H1 (cell line): Measurements from ENCODE around the gene SLIRP. TPM values are rescaled to one million over a fixed set of nuclear protein-coding genes. Genes with fewer than 3 reads are reported as not detected.
A peak's percentile ranks its signal among the peaks of the same experiment; 100 is the strongest.

Experiments
- CTCF ChIA-PET: fragments of 300-600 bp; sonication (Branson Sonifier 250); formaldehyde crosslinking; loops from one replicate; lab custom pipeline; 2021; ENCODE audit not compliant: partially characterized antibody; lab: Charles Lee
- POLR2A ChIA-PET: fragments of 300-600 bp; sonication (Branson Sonifier 250); formaldehyde crosslinking; loops from one replicate; lab custom pipeline; 2021; ENCODE audit warnings: inconsistent platforms; ENCODE audit not compliant: partially characterized antibody; lab: Charles Lee
- DNase-seq, 2 experiments: peaks; one replicate each; pipeline versions ENCODE4 v3.0.0 to v3.0.0-alpha.2; 2010 to 2022; ENCODE audit warnings: low spot score in 2 of 2, low read depth in 1 of 2, mixed read lengths in 1 of 2
- FAIRE-seq: peaks from 2 replicates; lab custom pipeline; 2011; peaks lifted over from hg19 to GRCh38; lab: Jason Lieb, UNC
- H2AFZ ChIP-seq: 2 replicates; pipeline ENCODE4 v1.8.1; 2012; ENCODE audit warnings: low read length, inconsistent platforms
- H2AK5ac ChIP-seq: 2 replicates; pipeline ENCODE4 v1.6.1; 2013; ENCODE audit warnings: low read depth, low read length
- H2BK120ac ChIP-seq: replicated peaks from 2 replicates; pipeline ENCODE3; 2013; ENCODE audit warnings: low read depth, low read length, inconsistent platforms
- H2BK12ac ChIP-seq: 2 replicates; pipeline ENCODE4 v1.6.1; 2013; ENCODE audit warnings: low read depth, low read length
- H2BK15ac ChIP-seq: 2 replicates; pipeline ENCODE4 v1.6.1; 2013; ENCODE audit warnings: low read length
- H2BK20ac ChIP-seq: 2 replicates; pipeline ENCODE4 v1.6.1; 2013; ENCODE audit warnings: low read length
- H2BK5ac ChIP-seq: 2 replicates; pipeline ENCODE4 v1.6.1; 2013; ENCODE audit warnings: low read depth, low read length
- H3K14ac ChIP-seq: 2 replicates; pipeline ENCODE4 v1.6.1; 2013; ENCODE audit warnings: inconsistent platforms; ENCODE audit not compliant: insufficient read length
- H3K18ac ChIP-seq: 2 replicates; pipeline ENCODE4 v1.6.1; 2013; ENCODE audit warnings: low read length; ENCODE audit errors: extremely low read depth
- H3K23ac ChIP-seq: 2 replicates; pipeline ENCODE4 v1.6.1; 2013; ENCODE audit warnings: inconsistent platforms; ENCODE audit not compliant: insufficient read length
- H3K23me2 ChIP-seq: 2 replicates; pipeline ENCODE4 v1.6.1; 2013; ENCODE audit warnings: low read depth, low read length
- H3K27ac ChIP-seq: 2 replicates; pipeline ENCODE4 v1.6.1; 2011; ENCODE audit warnings: low read depth, low read length, inconsistent platforms
- H3K27me3 ChIP-seq, 4 experiments: replicated peaks in 1 of 4; 1 replicate in 1 of 4; 2 replicates in 3 of 4; pipeline versions ENCODE4 v1.6.1 to v1.8.1; 2011 to 2013; ENCODE audit warnings: low read length in 3 of 4, mild to moderate bottlenecking in 3 of 4, inconsistent platforms in 2 of 4, mixed read lengths in 2 of 4, moderate library complexity in 1 of 4; ENCODE audit not compliant: control insufficient read depth in 3 of 4, insufficient read depth in 3 of 4; ENCODE audit errors: extremely low read depth in 1 of 4
- H3K36me3 ChIP-seq, 4 experiments: 2 replicates each; pipeline versions ENCODE4 v1.6.1 to v1.8.1; 2011 to 2013; ENCODE audit warnings: mild to moderate bottlenecking in 4 of 4, low read length in 3 of 4, moderate library complexity in 2 of 4, control low read depth in 1 of 4, inconsistent platforms in 1 of 4; ENCODE audit not compliant: insufficient read depth in 4 of 4, control insufficient read depth in 2 of 4
- H3K4ac ChIP-seq: replicated peaks from 2 replicates; pipeline ENCODE3; 2013; ENCODE audit warnings: low read length, low read depth, mixed read lengths, inconsistent platforms; ENCODE audit not compliant: insufficient read length
- H3K4me1 ChIP-seq, 4 experiments: replicated peaks in 1 of 4; 1 replicate in 1 of 4; 2 replicates in 3 of 4; pipeline versions ENCODE4 v1.6.1 to v1.8.1; 2011 to 2013; ENCODE audit warnings: low read length in 3 of 4, inconsistent platforms in 2 of 4, mixed read lengths in 1 of 4; ENCODE audit not compliant: insufficient read depth in 4 of 4, control insufficient read depth in 3 of 4
- H3K4me2 ChIP-seq, 2 experiments: 2 replicates each; pipeline versions ENCODE4 v1.6.1 to v1.8.1; 2011 to 2013; ENCODE audit warnings: low read depth in 2 of 2, low read length in 2 of 2, control low read depth in 1 of 2, inconsistent platforms in 1 of 2, mild to moderate bottlenecking in 1 of 2; ENCODE audit not compliant: insufficient read depth in 1 of 2
- H3K4me3 ChIP-seq, 4 experiments: fragments of 200-600, 300-600 bp in 1 of 4; sonication (generic), shearing (Covaris generic), sonication (Bioruptor Twin) in 1 of 4; 2 replicates each; pipeline versions ENCODE4 v1.5.1 to v1.8.1; 2011 to 2016; ENCODE audit warnings: low read length in 4 of 4, low read depth in 3 of 4, control low read depth in 2 of 4, inconsistent platforms in 2 of 4, mild to moderate bottlenecking in 2 of 4, mixed read lengths in 1 of 4, moderate library complexity in 1 of 4; ENCODE audit not compliant: insufficient read depth in 2 of 4; ENCODE audit errors: extremely low read depth in 1 of 4
- H3K56ac ChIP-seq: replicated peaks from 2 replicates; pipeline ENCODE3; 2013; ENCODE audit warnings: low read depth, mild to moderate bottlenecking, mixed read lengths, low read length, inconsistent platforms; ENCODE audit not compliant: insufficient read length
- H3K79me1 ChIP-seq: 2 replicates; pipeline ENCODE4 v1.6.1; 2013; ENCODE audit warnings: low read depth, low read length, control low read depth
- H3K79me2 ChIP-seq, 2 experiments: 2 replicates each; pipeline versions ENCODE4 v1.6.1 to v1.8.1; 2012 to 2013; ENCODE audit warnings: low read length in 2 of 2, mild to moderate bottlenecking in 2 of 2, inconsistent platforms in 1 of 2; ENCODE audit not compliant: insufficient read depth in 2 of 2, control insufficient read depth in 1 of 2
- H3K9ac ChIP-seq, 4 experiments: replicated peaks in 1 of 4; 1 replicate in 1 of 4; 2 replicates in 3 of 4; pipeline versions ENCODE4 v1.6.1 to v1.8.1; 2011 to 2013; ENCODE audit warnings: low read depth in 3 of 4, low read length in 3 of 4, control low read depth in 2 of 4, mild to moderate bottlenecking in 2 of 4, moderate library complexity in 2 of 4, inconsistent platforms in 1 of 4; ENCODE audit errors: extremely low read depth in 1 of 4
- H3K9me3 ChIP-seq, 2 experiments: 2 replicates each; pipeline versions ENCODE4 v1.6.1 to v1.8.1; 2012 to 2013; ENCODE audit warnings: mild to moderate bottlenecking in 2 of 2, moderate library complexity in 2 of 2, control low read depth in 1 of 2, inconsistent platforms in 1 of 2, low read depth in 1 of 2, low read length in 1 of 2, mixed read lengths in 1 of 2; ENCODE audit not compliant: insufficient read depth in 2 of 2
- H4K20me1 ChIP-seq, 2 experiments: replicated peaks in 1 of 2; 2 replicates each; pipeline versions ENCODE3 to v1.8.1; 2011 to 2013; ENCODE audit warnings: inconsistent platforms in 2 of 2, low read length in 2 of 2, mild to moderate bottlenecking in 1 of 2; ENCODE audit not compliant: insufficient read depth in 2 of 2, control insufficient read depth in 1 of 2
- H4K5ac ChIP-seq: 2 replicates; pipeline ENCODE4 v1.6.1; 2013; ENCODE audit warnings: low read length, low read depth, mixed read lengths, inconsistent platforms; ENCODE audit not compliant: insufficient read length
- H4K8ac ChIP-seq: 2 replicates; pipeline ENCODE4 v1.8.0; 2013; ENCODE audit warnings: mild to moderate bottlenecking, moderate library complexity, low read length, inconsistent platforms; ENCODE audit not compliant: insufficient read depth; ENCODE audit errors: extremely low read depth
- H4K91ac ChIP-seq: replicated peaks from 2 replicates; pipeline ENCODE3; 2013; ENCODE audit warnings: low read length, mixed read lengths, inconsistent platforms; ENCODE audit not compliant: insufficient read length
- GTF2F1 ChIP-seq: IDR thresholded peaks from 2 replicates; pipeline ENCODE4 v1.6.1; 2012; ENCODE audit warnings: low read depth, low read length, improper control_type of control experiment, borderline replicate concordance
- RFX5 ChIP-seq: IDR thresholded peaks from 2 replicates; pipeline ENCODE4 v1.6.1; 2011; ENCODE audit warnings: low read depth, low read length, improper control_type of control experiment, borderline replicate concordance
- SIN3A ChIP-seq, 2 experiments: IDR thresholded peaks in 1 of 2; conservative IDR thresholded peaks in 1 of 2; 2 replicates each; pipeline ENCODE4 v1.6.1; 2011 to 2012; ENCODE audit warnings: low read length in 2 of 2, improper control_type of control experiment in 1 of 2, low read depth in 1 of 2, mild to moderate bottlenecking in 1 of 2
- SUZ12 ChIP-seq: fragments of 200-600 bp; sonication (generic); IDR thresholded peaks from 2 replicates; pipeline ENCODE4 v1.6.1; 2012; ENCODE audit warnings: mild to moderate bottlenecking, inconsistent platforms, low read length, moderate library complexity, mixed read lengths
- TAF7 ChIP-seq: optimal IDR thresholded peaks from 2 replicates; pipeline ENCODE3; 2011; ENCODE audit warnings: low read depth, mild to moderate bottlenecking, inconsistent platforms, low read length, moderate library complexity, borderline replicate concordance
- whole genome bisulfite sequencing, 2 experiments: shearing (Covaris generic) in 1 of 2; methylation state at CpG; one replicate each; pipeline versions ENCODE4 v1.1.6 to v1.1.7; 2013 to 2015; ENCODE audit warnings: low lambda C conversion rate in 2 of 2, mixed read lengths in 2 of 2, inconsistent platforms in 1 of 2, low coverage in 1 of 2, missing lambda C conversion rate in 1 of 2; ENCODE audit not compliant: insufficient replicate concordance in 2 of 2, insufficient coverage in 1 of 2, insufficient read length in 1 of 2; ENCODE audit errors: extremely low coverage in 1 of 2, missing lambda C conversion rate in 1 of 2; 5-methylcytosine and 5-hydroxymethylcytosine counted together
- long read RNA-seq, 2 experiments: library from RNA in 1 of 2; library from capped mRNA in 1 of 2; stranded (forward); transcript quantifications; one replicate each; pipeline ENCODE4 v2.0.0, GENCODE V29; 2021; ENCODE audit warnings: inconsistent platforms in 1 of 2
- polyA minus RNA-seq, 3 experiments: library from RNA; depleted of rRNA, polyadenylated mRNA; stranded (reverse); fragments of >200 nt; gene quantifications; 1 replicate in 2 of 3; 2 replicates in 1 of 3; pipeline ENCODE4 v1.2.3, GENCODE V29; 2011
- polyA plus RNA-seq, 7 experiments: library from polyadenylated mRNA; depleted of rRNA in 3 of 7; stranded (reverse) in 5 of 7; unstranded in 2 of 7; fragments of >200 nt in 5 of 7; fragments of 200-250 nt in 2 of 7; gene quantifications; 1 replicate in 5 of 7; 2 replicates in 1 of 7; 4 replicates in 1 of 7; pipeline versions ENCODE4 v1.2.1 to v1.2.3, GENCODE V29; 2011 to 2013; ENCODE audit warnings: missing spikeins in 2 of 7, mixed read lengths in 2 of 7
- total RNA-seq: library from RNA; stranded (reverse); fragmentation: NEBNext Ultra II Directional; extraction: Animal tissue kit (Norgen Biotek cat#: 25700); gene quantifications from 2 replicates; pipeline ENCODE4 v1.2.1, GENCODE V29; 2021

SLIRP gene
- total RNA-seq, result 356 and 383 TPM in 2 replicates
- polyA plus RNA-seq (2011; rRNA removed), result 255 and 374 TPM in 2 replicates
- polyA plus RNA-seq (2011; cell fraction: cytosol; rRNA removed), result 578 TPM
- 260 TPM for polyA plus RNA-seq (2011; cell fraction: nucleus; rRNA removed)
- polyA plus RNA-seq (2012, experiment 1 of 2), result 483 to 801 TPM (median 688 TPM) in 4 replicates
- 831 TPM for polyA plus RNA-seq (2012, experiment 2 of 2)
- 1,073 TPM for polyA plus RNA-seq (2013, experiment 1 of 2)
- polyA plus RNA-seq (2013, experiment 2 of 2), result 1,173 TPM
- 130 and 149 TPM in 2 replicates for polyA minus RNA-seq (2011; rRNA and poly(A)+ RNA removed)
- 40.9 TPM for polyA minus RNA-seq (2011; cell fraction: cytosol; rRNA and poly(A)+ RNA removed)
- polyA minus RNA-seq (2011; cell fraction: nucleus; rRNA and poly(A)+ RNA removed), result 52.6 TPM
- long read RNA-seq, experiment 1, transcript SLIRP-201 (4 exons, 394 nt), result minor isoform, 28 of 726 reads
- long read RNA-seq, experiment 1, transcript SLIRP-208 (3 exons, 450 nt), result minor isoform, 5 of 726 reads
- long read RNA-seq, experiment 1, transcript SLIRP-209 (4 exons, 408 nt), result major isoform, 636 of 726 reads
- long read RNA-seq, experiment 1, partial matches to known transcripts, result 12 of 726 reads
- long read RNA-seq, experiment 1, other reads (novel, unspliced or antisense), result 37 of 726 reads
- long read RNA-seq, experiment 2, partial matches to known transcripts, result 0 of 1 reads
- long read RNA-seq, experiment 2, other reads (novel, unspliced or antisense), result 0 of 1 reads

DNA sequence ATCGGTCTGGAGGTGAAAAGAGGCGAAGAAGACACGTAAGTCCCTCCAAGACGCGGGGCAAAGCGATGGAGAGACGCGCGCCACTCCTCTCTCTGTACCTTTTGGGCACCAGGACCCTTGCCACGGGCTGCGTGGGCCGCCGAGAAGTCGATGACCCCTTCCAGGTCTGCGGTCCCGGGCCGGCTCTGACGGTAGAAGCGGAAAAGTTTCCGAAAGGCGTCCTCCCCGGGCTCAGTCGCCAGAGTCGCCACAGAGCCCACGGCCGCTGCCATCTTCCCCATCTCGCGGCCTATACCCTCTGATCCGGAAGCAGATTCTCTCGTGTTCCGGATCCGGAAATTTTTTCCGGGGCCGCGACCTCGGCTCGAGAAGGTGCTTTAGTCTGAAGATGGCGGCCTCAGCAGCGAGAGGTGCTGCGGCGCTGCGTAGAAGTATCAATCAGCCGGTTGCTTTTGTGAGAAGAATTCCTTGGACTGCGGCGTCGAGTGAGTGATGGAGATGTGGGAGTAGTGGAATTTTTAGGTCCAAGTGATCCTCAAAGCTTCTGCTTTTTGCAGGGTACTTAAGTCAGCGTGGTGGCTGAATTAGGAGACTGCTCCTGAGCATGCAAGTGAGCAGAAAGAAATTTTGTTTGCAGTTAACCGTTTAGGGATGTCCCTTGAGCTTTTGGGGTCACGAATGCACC is at the start of gene SLIRP, which contains the start of gene ALKBH1:
SLIRP (plus strand) TSS at position 380 of the 685 bp plus-strand sequence; CDS start at position 389, 9 bp downstream.
ALKBH1 (minus strand) TSS at position 300 of the 685 bp plus-strand sequence; CDS start at position 281, 19 bp downstream.
- H3K9ac ChIP-seq, result peak within 1 kb of the TSS; percentile 88 to 98 (median 94)
- H2BK15ac ChIP-seq, result no peak within 1 kb of the TSS
- peaks cover 0 to 2% (median 1%) of the 10 kb centered on the region in 4 experiments; a peak in 2 of 7 replicates for H3K4me1 ChIP-seq
- H3K4ac ChIP-seq, result peak within 1 kb of the TSS; percentile 12
- no peaks in the 10 kb centered on the region for H3K9me3 ChIP-seq
- peak within 1 kb of the TSS; percentile 94; the same call in 1 of the 2 replicates for H4K8ac ChIP-seq
- H2BK5ac ChIP-seq, result peak within 1 kb of the TSS; percentile 55
- H3K27me3 ChIP-seq, result no peaks in the 10 kb centered on the region
- peaks cover 8% of the 10 kb centered on the region for H3K23me2 ChIP-seq
- peak within 1 kb of the TSS; percentile 54; the same call in 1 of the 2 replicates for H2AK5ac ChIP-seq
- peak within 1 kb of the TSS; percentile 85 for H3K27ac ChIP-seq
- H2BK12ac ChIP-seq, result no peak within 1 kb of the TSS
- no peak within 1 kb of the TSS for H4K91ac ChIP-seq
- no peak within 1 kb of the TSS for H3K14ac ChIP-seq
- peak within 1 kb of the TSS; percentile 2 for H3K56ac ChIP-seq
- 0 out of 2 replicates have a peak within 1 kb of the TSS, but pooled peaks have one; percentile 70 for H2AFZ ChIP-seq
- 3% methylated on average over 49 of the region's 49 CpGs; no CpG with 5 or more reads in 1 of the 2 experiments for WGBS, 2 experiments
- H2BK120ac ChIP-seq, result no peak within 1 kb of the TSS
- peaks cover 36 to 75% of the 10 kb centered on the region in 2 experiments for H3K79me2 ChIP-seq
- CTCF ChIA-PET, result interaction anchor here (0.9 to 1.2 kb wide), 2 partner anchors 52 to 248 kb away, joined by 3 to 4 read pairs; no protein-coding TSS in a partner anchor
- H3K18ac ChIP-seq, result no peak within 1 kb of the TSS
- peak within 1 kb of the TSS; percentile 85 for H4K5ac ChIP-seq
- H3K4me3 ChIP-seq, result peak within 1 kb of the TSS; percentile 68 to 98 (median 94)
- POLR2A ChIA-PET, result interaction anchor here (1.0 to 2.3 kb wide), 6 partner anchors 10 to 251 kb away, joined by 3 to 15 read pairs (median 7); partner anchors contain the start of genes SNW1 and VIPAS39
- FAIRE-seq (no peak), DNase-seq (peak; percentile 36 to 83)
- no peak within 1 kb of the TSS for H2BK20ac ChIP-seq
- no peak within 1 kb of the TSS for H3K23ac ChIP-seq
- peaks cover 6 to 11% of the 10 kb centered on the region in 2 experiments for H4K20me1 ChIP-seq
- peaks cover 8 to 39% (median 29%) of the 10 kb centered on the region in 4 experiments for H3K36me3 ChIP-seq
- H3K4me2 ChIP-seq, result peak within 1 kb of the TSS; percentile 75 to 86
- peaks cover 4% of the 10 kb centered on the region; the same call in 1 of the 2 replicates for H3K79me1 ChIP-seq
- TF ChIP-seq GTF2F1 (no peak), SUZ12 (no peak), RFX5 (no peak), SIN3A (conservative IDR thresholded peaks at IDR 0.05 in 1 of 2, IDR thresholded peaks at IDR 0.05 in 1 of 2; ENCODE audit: low read depth in 1 of 2, low read length in 2 of 2) (peak; percentile 40 to 77; a peak in 1 of 4 replicates), TAF7 (peak; percentile 97)
